Hepatocyte (in vitro differentiated cells): ENCODE measurements around the gene STK32A. TPM values are rescaled to one million over a fixed set of nuclear protein-coding genes. Genes with fewer than 3 reads are reported as not detected.

Experiments
- DNase-seq: peaks from one replicate; pipeline ENCODE4 v3.0.0-alpha.2; 2016; ENCODE audit warnings: low spot score
- H2AFZ ChIP-seq: fragments of 200-600 bp; sonication (generic); 2 replicates; pipeline ENCODE4 v1.6.0; 2016; ENCODE audit warnings: antibody characterized with exemption, mild to moderate bottlenecking
- H3K27ac ChIP-seq: fragments of 200-600 bp; sonication (generic); 2 replicates; pipeline ENCODE4 v1.5.1; 2016; ENCODE audit warnings: mild to moderate bottlenecking
- H3K27me3 ChIP-seq: fragments of 200-600 bp; sonication (generic); 2 replicates; pipeline ENCODE4 v1.6.1; 2016
- H3K36me3 ChIP-seq: fragments of 200-600 bp; sonication (generic); replicated peaks from 2 replicates; pipeline ENCODE4 v1.5.1; 2016; ENCODE audit warnings: low read depth; ENCODE audit not compliant: insufficient read depth
- H3K4me1 ChIP-seq: fragments of 200-600 bp; sonication (generic); 2 replicates; pipeline ENCODE4 v1.5.1; 2016; ENCODE audit warnings: mild to moderate bottlenecking, moderate library complexity; ENCODE audit not compliant: insufficient read depth
- H3K4me2 ChIP-seq: fragments of 200-600 bp; sonication (generic); 2 replicates; pipeline ENCODE4 v1.6.0; 2016
- H3K4me3 ChIP-seq: fragments of 200-600 bp; sonication (generic); 2 replicates; pipeline ENCODE4 v1.5.1; 2016; ENCODE audit warnings: mild to moderate bottlenecking
- H3K79me2 ChIP-seq: fragments of 200-600 bp; sonication (generic); 2 replicates; pipeline ENCODE4 v1.6.0; 2017; ENCODE audit warnings: mild to moderate bottlenecking
- H3K9me2 ChIP-seq: fragments of 200-600 bp; sonication (generic); replicated peaks from 2 replicates; pipeline ENCODE4 v1.6.0; 2017; ENCODE audit warnings: mild to moderate bottlenecking; ENCODE audit not compliant: insufficient read depth
- H3K9me3 ChIP-seq: fragments of 200-600 bp; sonication (generic); 2 replicates; pipeline ENCODE4 v1.5.1; 2016; ENCODE audit warnings: low read depth, mild to moderate bottlenecking
- H4K20me1 ChIP-seq: fragments of 200-600 bp; sonication (generic); 2 replicates; pipeline ENCODE4 v1.6.0; 2016; ENCODE audit warnings: mild to moderate bottlenecking; ENCODE audit not compliant: insufficient read depth, poor library complexity, severe bottlenecking
- EZH2 ChIP-seq: fragments of 200-600 bp; sonication (generic); IDR thresholded peaks from 2 replicates; pipeline ENCODE4 v1.6.1; 2016; ENCODE audit warnings: antibody characterized with exemption, mild to moderate bottlenecking, borderline replicate concordance
- EZH2phosphoT487 ChIP-seq: fragments of 200-600 bp; sonication (generic); IDR thresholded peaks from one replicate; pipeline ENCODE4 v1.6.1; 2018; ENCODE audit warnings: antibody characterized with exemption, mild to moderate bottlenecking, low read depth, moderate library complexity; ENCODE audit not compliant: unreplicated experiment, severe bottlenecking
- WGBS: methylation state at CpG from one replicate; pipeline ENCODE4 v1.1.6; 2016; ENCODE audit warnings: low lambda C conversion rate; ENCODE audit errors: missing lambda C conversion rate; 5-methylcytosine and 5-hydroxymethylcytosine counted together
- polyA plus RNA-seq: library from polyadenylated mRNA; unstranded; fragments of >200 nt; fragmentation: Nextera tagmentation; extraction: Ambion mirVana; gene quantifications from 2 replicates; pipeline ENCODE4 v1.2.1, GENCODE V29; 2016
- total RNA-seq: library from RNA; depleted of rRNA; stranded (reverse); fragments of >200 nt; gene quantifications from 2 replicates; pipeline ENCODE4 v1.2.3, GENCODE V29; 2014
- TF ChIP-seq, protein P1 (sequence below): fragments of 200-600 bp; sonication (generic); IDR thresholded peaks from 2 replicates; pipeline ENCODE4 v1.5.1; 2016; ENCODE audit warnings: antibody characterized with exemption, mild to moderate bottlenecking; ENCODE audit not compliant: poor library complexity

The STK32A gene
- total and polyA plus RNA-seq, 2 experiments from 2014 or later = 2.3 to 2.6 TPM

DNA sequence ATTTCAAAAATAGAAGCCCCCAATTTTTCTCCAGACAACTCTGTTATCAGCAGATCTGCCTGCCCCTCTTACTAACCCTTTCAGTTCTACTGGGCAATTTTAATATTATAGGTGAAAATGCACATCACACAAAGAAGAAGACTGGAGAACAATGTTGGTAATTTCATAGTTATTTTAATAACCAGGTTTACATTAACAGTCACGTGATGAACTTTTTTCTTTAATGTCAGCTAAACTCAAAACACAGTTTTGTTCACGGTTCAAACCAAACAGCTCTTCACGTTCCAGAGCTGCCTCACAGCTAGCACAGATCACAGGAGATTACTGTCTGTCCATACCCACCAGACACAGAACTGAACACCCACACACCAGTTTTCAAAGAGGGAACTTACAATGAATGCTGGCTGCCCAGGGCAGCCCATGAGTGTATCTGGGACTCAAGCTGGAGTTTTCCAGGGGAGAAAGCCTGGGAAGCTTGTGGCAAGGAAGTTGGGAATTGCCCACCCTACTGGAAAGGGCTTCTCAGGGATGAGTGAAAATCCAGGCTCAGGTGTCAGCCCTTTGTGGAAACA lies 155.9 kb downstream of the STK32A start:
- no peak overlapping the region for H3K27ac ChIP-seq
- no peak overlapping the region for H2AFZ ChIP-seq
- no peak overlapping the region for H3K4me2 ChIP-seq
- TF ChIP-seq EZH2 = no peak
- 69% methylated on average over 3 of the region's 3 CpGs for WGBS
- no peaks in the 10 kb centered on the region for H3K9me2 ChIP-seq
- H3K4me3 ChIP-seq = no peak overlapping the region
- no peaks in the 10 kb centered on the region for H3K36me3 ChIP-seq
- no peaks in the 10 kb centered on the region for H4K20me1 ChIP-seq
- no peaks in the 10 kb centered on the region for H3K79me2 ChIP-seq
- no peak for DNase-seq
- H3K27me3 ChIP-seq = no peaks in the 10 kb centered on the region
- no peaks in the 10 kb centered on the region for H3K9me3 ChIP-seq
- H3K4me1 ChIP-seq = no peaks in the 10 kb centered on the region

- Histone ChIP-seq H3K27ac (no peak overlapping the region), H3K4me2 (no peak overlapping the region), H4K20me1 (no peaks in the 10 kb centered on the region), H3K27me3 (no peaks in the 10 kb centered on the region), H3K4me3 (no peak overlapping the region), H2AFZ (no peak overlapping the region), H3K79me2 (no peaks in the 10 kb centered on the region), H3K36me3 (no peaks in the 10 kb centered on the region), H3K9me2 (no peaks in the 10 kb centered on the region), H3K9me3 (no peaks in the 10 kb centered on the region), H3K4me1 (no peaks in the 10 kb centered on the region)
- WGBS = 50% methylated on average over 5 of the region's 5 CpGs
- TF ChIP-seq EZH2 (no peak), EZH2phosphoT487 (no peak)
- TF ChIP-seq, protein P1, sequence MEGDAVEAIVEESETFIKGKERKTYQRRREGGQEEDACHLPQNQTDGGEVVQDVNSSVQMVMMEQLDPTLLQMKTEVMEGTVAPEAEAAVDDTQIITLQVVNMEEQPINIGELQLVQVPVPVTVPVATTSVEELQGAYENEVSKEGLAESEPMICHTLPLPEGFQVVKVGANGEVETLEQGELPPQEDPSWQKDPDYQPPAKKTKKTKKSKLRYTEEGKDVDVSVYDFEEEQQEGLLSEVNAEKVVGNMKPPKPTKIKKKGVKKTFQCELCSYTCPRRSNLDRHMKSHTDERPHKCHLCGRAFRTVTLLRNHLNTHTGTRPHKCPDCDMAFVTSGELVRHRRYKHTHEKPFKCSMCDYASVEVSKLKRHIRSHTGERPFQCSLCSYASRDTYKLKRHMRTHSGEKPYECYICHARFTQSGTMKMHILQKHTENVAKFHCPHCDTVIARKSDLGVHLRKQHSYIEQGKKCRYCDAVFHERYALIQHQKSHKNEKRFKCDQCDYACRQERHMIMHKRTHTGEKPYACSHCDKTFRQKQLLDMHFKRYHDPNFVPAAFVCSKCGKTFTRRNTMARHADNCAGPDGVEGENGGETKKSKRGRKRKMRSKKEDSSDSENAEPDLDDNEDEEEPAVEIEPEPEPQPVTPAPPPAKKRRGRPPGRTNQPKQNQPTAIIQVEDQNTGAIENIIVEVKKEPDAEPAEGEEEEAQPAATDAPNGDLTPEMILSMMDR = peak; percentile 54
- DNase-seq = peak; percentile 80
Observed at GRCh38 chr5:147391781-147392180, 157.0 kb downstream of the STK32A start.

GRCh38 chr5:147393874-147394672 lies 159.2 kb downstream of the STK32A start:
- Histone ChIP-seq H3K36me3 (no peaks in the 10 kb centered on the region), H3K27me3 (no peaks in the 10 kb centered on the region), H3K4me1 (no peaks in the 10 kb centered on the region), H4K20me1 (no peaks in the 10 kb centered on the region), H3K4me3 (no peak overlapping the region), H3K9me3 (no peaks in the 10 kb centered on the region), H3K27ac (no peak overlapping the region), H3K9me2 (no peaks in the 10 kb centered on the region), H2AFZ (no peak overlapping the region), H3K79me2 (no peaks in the 10 kb centered on the region), H3K4me2 (no peak overlapping the region)
- TF ChIP-seq, protein P1 = peak; percentile 12
- TF ChIP-seq EZH2 = no peak
- TF ChIP-seq EZH2phosphoT487 = no peak
- WGBS = 77% methylated on average over 15 of the region's 15 CpGs
- no peak for DNase-seq

- no peak for DNase-seq
- Histone ChIP-seq H3K36me3 (no peaks in the 10 kb centered on the region), H2AFZ (no peak overlapping the region), H3K4me1 (peaks cover 14% of the 10 kb centered on the region), H3K9me2 (no peaks in the 10 kb centered on the region), H3K27me3 (no peaks in the 10 kb centered on the region), H3K27ac (no peak overlapping the region), H3K79me2 (no peaks in the 10 kb centered on the region), H3K9me3 (no peaks in the 10 kb centered on the region), H3K4me2 (no peak overlapping the region), H3K4me3 (no peak overlapping the region), H4K20me1 (no peaks in the 10 kb centered on the region)
- WGBS = 95% methylated on average over 8 of the region's 8 CpGs
- TF ChIP-seq EZH2 (no peak), EZH2phosphoT487 (no peak)
- TF ChIP-seq, protein P1 = no peak
Observed at GRCh38 chr5:147396070-147396823, 161.4 kb downstream of the STK32A start.
